H1 (cell line): ENCODE results near the gene DIP2B. TPM values are rescaled to one million over a fixed set of nuclear protein-coding genes. Genes with fewer than 3 reads are reported as not detected.

Source experiments
- CTCF ChIA-PET: fragments of 300-600 bp; sonication (Branson Sonifier 250); formaldehyde crosslinking; loops from one replicate; lab custom pipeline; 2021; ENCODE audit not compliant: partially characterized antibody; lab: Charles Lee
- POLR2A ChIA-PET: fragments of 300-600 bp; sonication (Branson Sonifier 250); formaldehyde crosslinking; loops from one replicate; lab custom pipeline; 2021; ENCODE audit warnings: inconsistent platforms; ENCODE audit not compliant: partially characterized antibody; lab: Charles Lee
- DNase-seq, 2 experiments: peaks; one replicate each; pipeline versions ENCODE4 v3.0.0 to v3.0.0-alpha.2; 2010 to 2022; ENCODE audit warnings: low spot score in 2 of 2, low read depth in 1 of 2, mixed read lengths in 1 of 2
- FAIRE-seq: peaks from 2 replicates; lab custom pipeline; 2011; peaks lifted over from hg19 to GRCh38; lab: Jason Lieb, UNC
- H2AFZ ChIP-seq: 2 replicates; pipeline ENCODE4 v1.8.1; 2012; ENCODE audit warnings: low read length, inconsistent platforms
- H2AK5ac ChIP-seq: 2 replicates; pipeline ENCODE4 v1.6.1; 2013; ENCODE audit warnings: low read depth, low read length
- H2BK120ac ChIP-seq: replicated peaks from 2 replicates; pipeline ENCODE3; 2013; ENCODE audit warnings: low read depth, low read length, inconsistent platforms
- H2BK12ac ChIP-seq: 2 replicates; pipeline ENCODE4 v1.6.1; 2013; ENCODE audit warnings: low read depth, low read length
- H2BK15ac ChIP-seq: 2 replicates; pipeline ENCODE4 v1.6.1; 2013; ENCODE audit warnings: low read length
- H2BK20ac ChIP-seq: 2 replicates; pipeline ENCODE4 v1.6.1; 2013; ENCODE audit warnings: low read length
- H2BK5ac ChIP-seq: 2 replicates; pipeline ENCODE4 v1.6.1; 2013; ENCODE audit warnings: low read depth, low read length
- H3K14ac ChIP-seq: 2 replicates; pipeline ENCODE4 v1.6.1; 2013; ENCODE audit warnings: inconsistent platforms; ENCODE audit not compliant: insufficient read length
- H3K18ac ChIP-seq: 2 replicates; pipeline ENCODE4 v1.6.1; 2013; ENCODE audit warnings: low read length; ENCODE audit errors: extremely low read depth
- H3K23ac ChIP-seq: 2 replicates; pipeline ENCODE4 v1.6.1; 2013; ENCODE audit warnings: inconsistent platforms; ENCODE audit not compliant: insufficient read length
- H3K23me2 ChIP-seq: 2 replicates; pipeline ENCODE4 v1.6.1; 2013; ENCODE audit warnings: low read depth, low read length
- H3K27ac ChIP-seq: 2 replicates; pipeline ENCODE4 v1.6.1; 2011; ENCODE audit warnings: low read depth, low read length, inconsistent platforms
- H3K27me3 ChIP-seq, 4 experiments: replicated peaks in 1 of 4; 1 replicate in 1 of 4; 2 replicates in 3 of 4; pipeline versions ENCODE4 v1.6.1 to v1.8.1; 2011 to 2013; ENCODE audit warnings: low read length in 3 of 4, mild to moderate bottlenecking in 3 of 4, inconsistent platforms in 2 of 4, mixed read lengths in 2 of 4, moderate library complexity in 1 of 4; ENCODE audit not compliant: control insufficient read depth in 3 of 4, insufficient read depth in 3 of 4; ENCODE audit errors: extremely low read depth in 1 of 4
- H3K36me3 ChIP-seq, 4 experiments: 2 replicates each; pipeline versions ENCODE4 v1.6.1 to v1.8.1; 2011 to 2013; ENCODE audit warnings: mild to moderate bottlenecking in 4 of 4, low read length in 3 of 4, moderate library complexity in 2 of 4, control low read depth in 1 of 4, inconsistent platforms in 1 of 4; ENCODE audit not compliant: insufficient read depth in 4 of 4, control insufficient read depth in 2 of 4
- H3K4ac ChIP-seq: replicated peaks from 2 replicates; pipeline ENCODE3; 2013; ENCODE audit warnings: low read length, low read depth, mixed read lengths, inconsistent platforms; ENCODE audit not compliant: insufficient read length
- H3K4me1 ChIP-seq, 4 experiments: replicated peaks in 1 of 4; 1 replicate in 1 of 4; 2 replicates in 3 of 4; pipeline versions ENCODE4 v1.6.1 to v1.8.1; 2011 to 2013; ENCODE audit warnings: low read length in 3 of 4, inconsistent platforms in 2 of 4, mixed read lengths in 1 of 4; ENCODE audit not compliant: insufficient read depth in 4 of 4, control insufficient read depth in 3 of 4
- H3K4me2 ChIP-seq, 2 experiments: 2 replicates each; pipeline versions ENCODE4 v1.6.1 to v1.8.1; 2011 to 2013; ENCODE audit warnings: low read depth in 2 of 2, low read length in 2 of 2, control low read depth in 1 of 2, inconsistent platforms in 1 of 2, mild to moderate bottlenecking in 1 of 2; ENCODE audit not compliant: insufficient read depth in 1 of 2
- H3K4me3 ChIP-seq, 4 experiments: fragments of 200-600, 300-600 bp in 1 of 4; sonication (generic), shearing (Covaris generic), sonication (Bioruptor Twin) in 1 of 4; 2 replicates each; pipeline versions ENCODE4 v1.5.1 to v1.8.1; 2011 to 2016; ENCODE audit warnings: low read length in 4 of 4, low read depth in 3 of 4, control low read depth in 2 of 4, inconsistent platforms in 2 of 4, mild to moderate bottlenecking in 2 of 4, mixed read lengths in 1 of 4, moderate library complexity in 1 of 4; ENCODE audit not compliant: insufficient read depth in 2 of 4; ENCODE audit errors: extremely low read depth in 1 of 4
- H3K56ac ChIP-seq: replicated peaks from 2 replicates; pipeline ENCODE3; 2013; ENCODE audit warnings: low read depth, mild to moderate bottlenecking, mixed read lengths, low read length, inconsistent platforms; ENCODE audit not compliant: insufficient read length
- H3K79me1 ChIP-seq: 2 replicates; pipeline ENCODE4 v1.6.1; 2013; ENCODE audit warnings: low read depth, low read length, control low read depth
- H3K79me2 ChIP-seq, 2 experiments: 2 replicates each; pipeline versions ENCODE4 v1.6.1 to v1.8.1; 2012 to 2013; ENCODE audit warnings: low read length in 2 of 2, mild to moderate bottlenecking in 2 of 2, inconsistent platforms in 1 of 2; ENCODE audit not compliant: insufficient read depth in 2 of 2, control insufficient read depth in 1 of 2
- H3K9ac ChIP-seq, 4 experiments: replicated peaks in 1 of 4; 1 replicate in 1 of 4; 2 replicates in 3 of 4; pipeline versions ENCODE4 v1.6.1 to v1.8.1; 2011 to 2013; ENCODE audit warnings: low read depth in 3 of 4, low read length in 3 of 4, control low read depth in 2 of 4, mild to moderate bottlenecking in 2 of 4, moderate library complexity in 2 of 4, inconsistent platforms in 1 of 4; ENCODE audit errors: extremely low read depth in 1 of 4
- H3K9me3 ChIP-seq, 2 experiments: 2 replicates each; pipeline versions ENCODE4 v1.6.1 to v1.8.1; 2012 to 2013; ENCODE audit warnings: mild to moderate bottlenecking in 2 of 2, moderate library complexity in 2 of 2, control low read depth in 1 of 2, inconsistent platforms in 1 of 2, low read depth in 1 of 2, low read length in 1 of 2, mixed read lengths in 1 of 2; ENCODE audit not compliant: insufficient read depth in 2 of 2
- H4K20me1 ChIP-seq, 2 experiments: replicated peaks in 1 of 2; 2 replicates each; pipeline versions ENCODE3 to v1.8.1; 2011 to 2013; ENCODE audit warnings: inconsistent platforms in 2 of 2, low read length in 2 of 2, mild to moderate bottlenecking in 1 of 2; ENCODE audit not compliant: insufficient read depth in 2 of 2, control insufficient read depth in 1 of 2
- H4K5ac ChIP-seq: 2 replicates; pipeline ENCODE4 v1.6.1; 2013; ENCODE audit warnings: low read length, low read depth, mixed read lengths, inconsistent platforms; ENCODE audit not compliant: insufficient read length
- H4K8ac ChIP-seq: 2 replicates; pipeline ENCODE4 v1.8.0; 2013; ENCODE audit warnings: mild to moderate bottlenecking, moderate library complexity, low read length, inconsistent platforms; ENCODE audit not compliant: insufficient read depth; ENCODE audit errors: extremely low read depth
- H4K91ac ChIP-seq: replicated peaks from 2 replicates; pipeline ENCODE3; 2013; ENCODE audit warnings: low read length, mixed read lengths, inconsistent platforms; ENCODE audit not compliant: insufficient read length
- BCL11A ChIP-seq, 2 experiments: IDR thresholded peaks; one replicate each; pipeline ENCODE4 v1.6.1; 2011; ENCODE audit warnings: low read depth in 2 of 2, low read length in 2 of 2, mild to moderate bottlenecking in 2 of 2
- MAX ChIP-seq: IDR thresholded peaks from 2 replicates; pipeline ENCODE4 v1.6.1; 2012; ENCODE audit warnings: inconsistent platforms
- SIN3A ChIP-seq, 2 experiments: IDR thresholded peaks in 1 of 2; conservative IDR thresholded peaks in 1 of 2; 2 replicates each; pipeline ENCODE4 v1.6.1; 2011 to 2012; ENCODE audit warnings: low read length in 2 of 2, improper control_type of control experiment in 1 of 2, low read depth in 1 of 2, mild to moderate bottlenecking in 1 of 2
- TAF1 ChIP-seq: IDR thresholded peaks from 2 replicates; pipeline ENCODE4 v1.6.1; 2011; ENCODE audit warnings: mild to moderate bottlenecking, low read depth, low read length
- WGBS, 2 experiments: shearing (Covaris generic) in 1 of 2; methylation state at CpG; one replicate each; pipeline versions ENCODE4 v1.1.6 to v1.1.7; 2013 to 2015; ENCODE audit warnings: low lambda C conversion rate in 2 of 2, mixed read lengths in 2 of 2, inconsistent platforms in 1 of 2, low coverage in 1 of 2, missing lambda C conversion rate in 1 of 2; ENCODE audit not compliant: insufficient replicate concordance in 2 of 2, insufficient coverage in 1 of 2, insufficient read length in 1 of 2; ENCODE audit errors: extremely low coverage in 1 of 2, missing lambda C conversion rate in 1 of 2; 5-methylcytosine and 5-hydroxymethylcytosine counted together
- polyA plus RNA-seq, 7 experiments: library from polyadenylated mRNA; depleted of rRNA in 3 of 7; stranded (reverse) in 5 of 7; unstranded in 2 of 7; fragments of >200 nt in 5 of 7; fragments of 200-250 nt in 2 of 7; gene quantifications; 1 replicate in 5 of 7; 2 replicates in 1 of 7; 4 replicates in 1 of 7; pipeline versions ENCODE4 v1.2.1 to v1.2.3, GENCODE V29; 2011 to 2013; ENCODE audit warnings: missing spikeins in 2 of 7, mixed read lengths in 2 of 7
- total RNA-seq: library from RNA; stranded (reverse); fragmentation: NEBNext Ultra II Directional; extraction: Animal tissue kit (Norgen Biotek cat#: 25700); gene quantifications from 2 replicates; pipeline ENCODE4 v1.2.1, GENCODE V29; 2021

The DIP2B gene
- total and polyA plus RNA-seq, 2 of the 8 experiments (the other 6 are each of a cell fraction or from before 2014, with no cell fraction given): 11.1 to 29.6 TPM

GRCh38 chr12:50538182-50538581, 33.4 kb downstream of the DIP2B start:
- TF ChIP-seq BCL11A (IDR thresholded peaks at IDR 0.05; ENCODE audit: low read depth in 2 of 2, low read length in 2 of 2): no peak
- TF ChIP-seq SIN3A (conservative IDR thresholded peaks at IDR 0.05 in 1 of 2, IDR thresholded peaks at IDR 0.05 in 1 of 2; ENCODE audit: low read depth in 1 of 2, low read length in 2 of 2): no peak
- no peak for TF ChIP-seq TAF1
- no peak for TF ChIP-seq MAX
- FAIRE-seq (no peak), DNase-seq (no peak)
- Histone ChIP-seq H3K36me3 (no peaks in the 10 kb centered on the region; a peak in 1 of 8 replicates), H3K4me2 (peak overlapping the region; percentile 19 to 23; a peak in 1 of 4 replicates), H3K79me1 (peaks cover 2% of the 10 kb centered on the region; the same call in 1 of the 2 replicates), H3K23ac (no peak overlapping the region), H3K23me2 (no peaks in the 10 kb centered on the region), H3K56ac (no peak overlapping the region), H2BK12ac (0 out of 2 replicates have a peak overlapping the region, but pooled peaks have one; percentile 64), H3K27me3 (no peaks in the 10 kb centered on the region), H2BK120ac (no peak overlapping the region), H4K91ac (no peak overlapping the region), H3K14ac (no peak overlapping the region), H2BK20ac (no peak overlapping the region), H3K9me3 (no peaks in the 10 kb centered on the region), H3K4ac (no peak overlapping the region), H3K27ac (0 out of 2 replicates have a peak overlapping the region, but pooled peaks have one; percentile 38), H3K79me2 (peaks cover 0 to 68% of the 10 kb centered on the region in 2 experiments; a peak in 3 of 4 replicates), H3K9ac (no peak overlapping the region), H4K20me1 (peaks cover 0 to 2% of the 10 kb centered on the region in 2 experiments), H3K18ac (0 out of 2 replicates have a peak overlapping the region, but pooled peaks have one; percentile 9), H2BK5ac (peak overlapping the region; percentile 47; the same call in 1 of the 2 replicates), H3K4me3 (no peak overlapping the region), H3K4me1 (peaks cover 0 to 9% (median 5%) of the 10 kb centered on the region in 4 experiments; a peak in 4 of 7 replicates), H4K8ac (no peak overlapping the region), H2AK5ac (no peak overlapping the region), H2BK15ac (no peak overlapping the region), H4K5ac (no peak overlapping the region), H2AFZ (no peak overlapping the region)
- 75% methylated on average over 3 of the region's 3 CpGs; no CpG with 5 or more reads in 1 of the 2 experiments for WGBS, 2 experiments
- ChIA-PET POLR2A (interaction anchor here (1.0 to 1.5 kb wide), 3 partner anchors 12 to 33 kb away, joined by 3 to 7 read pairs (median 5); no protein-coding TSS in a partner anchor), CTCF (interaction anchor here (0.6 to 2.0 kb wide), 10 partner anchors 9 to 197 kb away, joined by 3 to 6 read pairs (median 4); no protein-coding TSS in a partner anchor)
